Activated CD8-positive, alpha-beta memory T cell treated with anti-CD3 and anti-CD28 coated beads, Interleukin-2, amount 50 U/mL, for 48 hours (primary cell): ENCODE results near the gene CADM1.

Experiments used
- DNase-seq: peaks from one replicate; pipeline ENCODE4 v3.0.0-alpha.2; 2020

The CADM1 gene

DNA sequence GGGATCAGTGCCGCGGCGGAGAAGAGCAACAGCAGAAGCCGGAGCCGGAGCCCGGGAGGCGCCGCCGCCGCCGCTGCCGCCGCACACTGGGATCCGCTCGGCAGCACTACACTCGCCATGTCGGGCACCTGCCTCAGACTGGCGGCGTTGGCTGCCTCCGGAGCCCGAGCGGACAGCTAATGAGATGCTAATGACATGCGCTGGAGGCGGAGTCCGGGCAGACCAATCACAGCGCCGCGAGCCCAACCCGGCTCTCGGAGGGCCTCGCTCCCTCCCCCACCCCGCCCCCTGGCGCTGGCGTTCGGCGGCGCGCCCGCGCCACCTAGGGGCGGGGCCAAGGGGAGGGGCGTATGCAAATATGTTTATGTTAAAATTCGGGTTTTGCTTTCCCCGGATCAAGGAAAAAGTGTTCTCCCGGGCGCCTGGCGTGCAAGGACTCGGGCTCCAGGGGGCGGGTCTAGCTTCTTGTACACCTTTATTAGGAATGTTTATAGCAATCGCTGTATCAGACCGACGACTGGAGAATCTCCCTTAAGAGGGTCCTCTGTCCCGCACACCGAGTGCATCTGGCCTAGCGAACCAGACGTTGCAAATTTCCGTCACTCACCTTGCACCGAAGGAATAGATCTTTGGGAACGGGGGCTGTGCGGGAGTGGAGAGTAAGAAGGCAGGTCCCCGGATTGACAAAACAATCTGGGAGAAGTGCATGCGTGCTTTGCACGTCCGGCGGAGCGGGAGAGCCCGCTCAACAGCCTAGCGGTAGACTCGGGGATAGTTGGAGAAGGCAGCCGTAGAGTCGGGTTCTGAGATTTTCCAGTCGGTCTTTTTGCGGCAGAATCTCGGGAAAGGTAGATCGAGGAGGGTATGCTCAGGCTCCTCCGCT lies at the start of gene CADM1:
CADM1 (minus strand) TSS at position 140 of the 883 bp plus-strand sequence.
- DNase-seq = peak; percentile 84

DNA sequence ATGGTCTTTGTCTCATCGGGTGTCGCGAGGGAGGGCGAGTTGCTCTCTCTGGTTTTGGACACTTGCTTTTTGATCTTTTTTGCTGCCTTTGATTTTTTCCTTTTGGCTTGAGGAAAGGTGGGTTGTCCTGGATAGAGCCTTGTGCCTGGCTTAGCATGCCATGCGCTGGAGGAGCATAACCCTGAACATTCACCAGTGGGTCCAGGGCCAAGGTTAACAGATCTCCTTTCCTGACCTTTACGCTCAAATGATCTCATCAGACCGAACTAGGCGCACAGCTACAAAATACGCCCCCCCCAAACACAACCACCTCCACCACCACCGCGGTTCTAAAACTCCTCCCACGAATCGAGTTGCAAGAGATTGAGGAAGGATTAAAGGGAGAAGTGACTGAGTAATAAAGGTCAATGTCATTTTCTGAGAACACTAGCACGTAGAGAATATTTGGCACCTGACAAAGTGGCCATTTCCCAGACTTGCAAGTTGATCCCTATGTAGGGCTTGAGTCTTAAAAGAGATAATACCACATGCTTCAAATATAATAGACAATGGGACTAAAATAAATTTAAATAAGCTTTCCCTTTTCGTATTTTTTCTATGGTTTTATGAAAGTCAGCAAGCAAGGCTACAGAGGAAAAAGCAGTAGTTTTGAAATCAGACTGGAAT lies 48.7 kb upstream of the CADM1 start:
- no peak for DNase-seq

DNA sequence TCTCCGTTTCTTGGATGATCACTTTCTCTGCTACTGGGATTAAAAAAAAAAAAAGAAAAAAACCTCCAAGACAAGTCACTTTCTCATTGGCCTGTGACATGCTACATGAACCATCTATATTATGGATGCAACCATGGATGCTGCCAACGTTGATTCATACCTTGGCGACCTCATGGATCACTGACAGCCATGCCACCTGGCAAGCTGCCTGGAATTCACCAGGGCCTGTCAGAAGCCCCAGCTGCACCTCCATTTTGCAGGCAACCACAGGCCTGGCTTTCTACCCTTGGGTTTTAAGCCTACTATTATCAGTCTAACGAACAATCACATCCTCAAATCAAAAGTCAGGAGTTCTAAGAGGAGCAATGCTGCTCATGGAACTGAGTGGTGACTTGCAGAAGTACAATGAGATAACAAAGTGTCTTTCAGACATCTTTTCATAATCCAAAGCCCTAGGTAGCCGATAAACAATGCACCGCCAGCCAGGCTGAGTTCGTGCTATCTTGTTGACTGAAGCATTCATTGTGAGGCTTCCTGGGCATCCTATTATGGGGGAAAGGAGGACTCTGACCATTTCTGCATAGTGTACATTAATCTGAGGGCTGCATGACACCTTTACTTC lies 48.0 kb upstream of the CADM1 start:
- no peak for DNase-seq

DNA sequence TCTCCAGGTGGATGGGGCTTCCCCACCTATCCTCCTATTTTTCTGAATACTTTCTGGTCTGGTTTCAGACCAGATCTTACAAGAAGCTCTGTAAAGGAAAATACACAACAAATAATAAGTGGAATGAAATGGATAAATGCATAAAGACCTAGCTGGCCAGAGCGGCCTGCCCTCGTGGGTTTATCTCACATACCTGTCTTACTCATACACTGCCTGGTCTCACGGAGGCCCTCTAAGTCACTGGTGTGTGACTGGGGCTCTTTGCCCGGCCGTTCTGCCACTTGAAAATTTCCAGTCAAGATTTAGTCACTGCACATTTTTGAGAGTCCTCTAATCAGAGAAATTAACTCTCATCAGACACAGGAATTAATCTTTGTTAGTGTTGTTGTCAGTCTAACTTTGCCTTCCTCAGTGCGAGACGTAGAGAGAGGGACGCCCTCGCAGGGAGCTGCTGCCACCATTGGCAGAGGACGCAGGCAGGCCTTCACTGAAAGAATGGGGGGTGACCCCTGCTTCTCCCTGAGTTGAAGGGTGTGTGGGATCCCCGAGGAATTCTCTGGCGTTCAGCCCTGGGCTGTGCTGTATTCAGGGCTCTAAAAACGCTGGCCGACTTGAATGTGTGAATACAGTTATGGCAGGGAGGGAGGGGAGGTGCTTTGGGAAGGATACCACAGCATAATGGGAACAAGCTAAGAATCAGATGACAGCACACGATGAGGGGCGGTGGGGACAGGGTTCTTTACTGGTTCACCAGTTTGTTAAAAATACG lies 46.3 kb upstream of the CADM1 start:
- DNase-seq = no peak

DNA sequence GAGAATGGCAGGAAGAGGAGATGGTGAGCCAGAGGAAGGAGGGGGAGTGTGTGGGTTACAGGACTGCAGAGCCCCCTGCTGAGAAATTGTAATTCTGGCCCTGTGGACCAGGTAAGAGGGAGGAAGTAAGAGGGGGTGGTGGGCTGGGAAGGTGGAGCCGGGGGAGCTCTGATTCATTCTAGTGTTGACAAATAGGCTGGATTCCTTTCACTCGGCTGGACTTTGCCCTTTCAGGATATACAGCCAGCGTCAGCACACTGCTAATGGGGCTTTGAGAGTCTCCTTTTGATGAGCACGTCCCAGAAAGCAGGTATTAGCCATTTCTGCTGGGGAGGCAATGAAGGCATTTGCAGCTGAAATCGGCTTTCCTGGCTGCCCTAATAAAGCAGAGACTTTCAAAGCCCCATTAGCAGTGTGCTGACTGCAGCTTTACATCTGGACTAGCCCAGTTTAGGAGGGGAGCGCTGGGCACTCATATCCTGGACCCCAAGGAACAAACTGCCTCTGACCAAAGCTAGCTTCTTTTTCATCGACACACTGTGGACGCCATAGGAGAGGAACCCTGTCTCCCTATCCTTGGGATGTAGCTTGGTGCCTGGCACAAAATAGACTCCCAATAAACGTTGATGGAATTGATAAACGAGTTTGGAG lies 44.8 kb upstream of the CADM1 start:
- no peak for DNase-seq

DNA sequence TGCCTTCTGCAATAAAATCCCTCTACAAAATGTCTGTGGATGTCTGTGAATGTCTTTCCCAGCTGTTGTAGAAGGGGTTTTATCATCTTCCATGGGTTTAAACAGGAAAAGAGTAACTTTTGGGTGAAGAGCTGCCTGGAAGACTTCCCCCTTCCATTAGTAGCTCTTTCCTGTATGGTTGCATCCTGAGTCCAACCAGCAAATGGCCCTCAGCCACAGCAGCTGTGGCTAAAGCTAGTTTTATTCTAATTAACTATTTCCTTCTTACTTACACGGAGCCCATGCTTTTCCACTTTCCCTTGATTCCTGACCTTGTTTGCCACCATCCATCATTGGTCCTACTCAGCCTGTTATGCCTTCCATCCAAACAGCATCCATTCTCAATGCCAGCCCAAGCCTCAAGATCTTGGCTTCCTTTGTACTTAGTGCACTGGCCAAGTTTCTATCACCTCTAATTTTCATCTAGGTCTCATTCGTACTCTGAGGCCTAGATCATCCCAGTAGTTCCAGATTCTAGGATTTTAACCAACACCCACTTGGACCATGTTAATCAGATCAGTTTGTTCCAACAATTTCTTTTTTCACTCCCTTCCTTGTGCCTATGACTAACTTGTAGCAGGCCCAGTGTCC lies 41.5 kb upstream of the CADM1 start:
- DNase-seq = no peak

DNA sequence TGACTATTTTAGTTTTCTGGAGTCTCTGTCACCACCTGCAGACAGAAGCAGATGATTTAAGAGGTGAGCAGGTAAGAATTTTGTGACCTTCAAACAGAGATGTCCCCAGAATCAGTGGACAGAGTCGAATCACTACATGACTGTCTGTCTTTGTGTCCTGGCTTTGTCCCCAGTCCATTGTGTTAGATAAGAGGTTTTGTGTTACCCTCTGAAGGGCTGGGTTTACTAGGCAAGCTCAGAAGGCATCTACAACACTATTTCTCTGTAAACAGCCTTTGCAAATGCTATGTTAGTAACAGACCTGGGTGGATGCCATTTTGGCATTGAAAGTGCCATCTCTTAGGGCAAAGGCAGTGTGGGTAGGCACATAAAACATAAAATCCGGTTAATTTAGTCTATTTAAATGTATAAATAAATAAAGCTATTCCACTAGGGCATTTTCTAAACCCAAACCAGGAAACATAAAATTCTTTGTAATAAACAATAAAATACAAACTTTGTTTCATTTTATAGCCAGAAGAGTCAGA lies 40.3 kb upstream of the CADM1 start:
- DNase-seq = no peak

DNA sequence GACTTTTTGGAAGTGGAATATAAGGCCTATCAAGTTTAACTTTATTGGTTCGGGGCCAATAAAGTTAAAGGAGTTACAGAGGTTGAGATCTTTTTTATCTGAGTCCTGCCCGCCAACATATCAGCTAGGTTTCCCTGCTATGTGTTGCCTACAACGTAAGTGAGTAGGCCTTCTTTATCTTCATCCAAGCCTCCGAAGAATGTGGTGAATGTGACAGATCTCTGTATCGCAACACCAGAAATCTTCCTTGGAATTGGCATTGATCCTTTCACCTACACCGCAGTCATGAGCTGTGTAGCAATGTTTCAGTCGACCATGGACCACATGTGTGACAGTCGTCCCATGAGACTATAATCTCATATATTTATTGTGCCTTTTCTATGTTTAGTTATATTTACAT lies 37.3 kb upstream of the CADM1 start:
- DNase-seq = no peak

DNA sequence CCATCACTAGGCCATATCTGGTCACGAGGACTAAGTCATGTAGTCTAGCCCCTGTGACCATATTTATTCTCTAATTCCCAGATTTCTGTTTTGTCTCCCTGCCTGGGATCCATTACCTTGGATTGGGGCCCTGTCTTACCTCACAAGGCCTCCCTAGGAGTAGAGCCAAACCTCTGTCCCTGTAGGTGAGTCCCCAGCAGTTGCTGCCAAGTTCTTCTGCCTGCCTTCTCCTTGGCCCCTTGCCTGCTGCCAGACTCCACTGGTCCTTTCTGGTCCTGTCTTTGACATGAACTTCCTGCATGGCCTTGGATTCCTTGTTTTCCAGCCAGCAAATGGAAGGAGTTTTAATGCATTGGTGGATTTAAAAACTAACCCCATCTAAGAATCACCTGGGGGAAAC lies 35.6 kb upstream of the CADM1 start:
- no peak for DNase-seq

DNA sequence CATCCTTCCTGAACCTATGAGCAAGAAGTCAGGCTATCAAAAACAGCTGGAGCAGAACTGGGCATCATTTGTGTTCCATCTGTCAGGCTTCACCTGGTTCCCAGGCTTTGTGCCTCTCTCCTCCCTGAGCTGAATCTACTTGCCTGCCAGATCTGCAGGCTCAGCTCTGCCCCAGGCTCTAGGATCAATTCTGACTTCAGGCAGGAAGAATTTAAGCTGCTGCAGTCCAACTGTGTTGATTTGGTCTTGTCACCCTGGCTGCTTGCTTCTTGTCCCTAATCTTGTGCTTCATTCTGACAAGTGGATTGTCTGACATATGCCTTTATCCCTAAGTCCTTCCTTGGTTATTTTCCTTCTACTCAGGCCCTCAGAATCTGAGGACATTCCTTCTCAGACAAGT lies 31.6 kb upstream of the CADM1 start:
- DNase-seq = no peak

DNA sequence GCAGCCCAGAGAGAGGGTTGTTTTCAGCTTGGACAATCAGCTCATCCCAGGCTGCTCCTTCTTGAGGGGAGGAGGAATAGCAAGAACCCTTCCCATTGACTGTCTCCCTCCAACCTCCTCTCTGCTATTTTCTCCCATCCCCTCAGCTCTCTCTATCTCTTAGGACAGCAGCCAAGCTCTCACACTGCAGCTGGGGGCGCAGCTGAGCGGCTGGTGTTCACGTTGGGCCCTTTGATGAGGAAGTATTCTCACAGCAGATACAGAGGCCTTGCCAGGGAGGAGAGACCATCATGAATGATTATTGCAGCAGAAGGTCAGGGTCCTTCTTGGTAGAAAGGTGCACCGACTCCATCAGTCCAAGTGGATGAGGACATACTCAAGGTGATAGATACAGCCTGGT lies 26.5 kb upstream of the CADM1 start:
- no peak for DNase-seq

DNA sequence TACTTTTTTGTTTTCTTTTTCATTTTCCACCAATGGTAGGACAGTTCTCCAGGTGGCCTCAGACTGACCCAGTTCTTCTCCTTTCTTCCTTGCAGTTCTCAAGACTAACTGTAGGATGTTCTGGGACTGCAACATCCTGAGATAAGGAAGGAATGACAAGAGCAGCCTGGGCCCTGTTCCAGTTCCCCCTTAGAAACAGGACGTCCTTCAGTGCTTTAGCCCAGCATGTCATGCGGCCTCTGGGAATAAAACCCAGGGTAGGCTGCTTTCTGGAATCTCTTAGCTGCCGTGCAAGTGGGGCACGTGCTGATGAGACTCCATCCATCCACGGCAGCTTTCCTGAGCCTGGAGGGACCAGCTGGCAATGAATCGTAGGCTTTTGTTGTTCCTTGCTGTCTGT lies 24.0 kb upstream of the CADM1 start:
- no peak for DNase-seq

DNA sequence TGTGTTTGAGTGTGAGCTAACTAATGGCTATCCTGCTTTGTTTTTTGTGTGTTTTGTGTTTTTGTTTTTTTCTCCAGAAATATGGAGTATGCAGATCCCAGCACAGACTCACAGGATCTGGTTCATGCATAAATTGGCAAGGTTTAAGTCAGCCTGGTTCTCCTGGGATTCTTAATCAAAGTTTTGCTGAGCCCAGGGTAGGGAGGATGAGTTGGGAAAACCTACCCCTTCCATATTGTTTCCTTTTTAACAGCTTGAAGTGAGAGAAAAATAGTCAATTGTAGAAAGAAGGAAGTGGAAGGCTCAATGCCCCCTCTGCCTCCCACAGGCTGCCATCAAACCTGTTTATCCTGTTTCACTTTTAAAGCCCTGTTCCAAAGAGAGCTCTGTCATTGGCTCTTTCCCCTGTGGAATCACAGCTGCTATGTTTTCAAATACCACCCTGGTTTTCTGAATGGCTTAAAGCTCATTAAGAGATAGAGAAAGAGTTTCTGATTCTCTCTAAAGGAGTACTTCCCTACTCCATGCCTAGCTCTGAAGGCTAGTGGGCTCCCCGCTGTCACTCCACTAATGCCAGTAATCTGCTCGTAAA lies 23.4 kb upstream of the CADM1 start:
- no peak for DNase-seq

DNA sequence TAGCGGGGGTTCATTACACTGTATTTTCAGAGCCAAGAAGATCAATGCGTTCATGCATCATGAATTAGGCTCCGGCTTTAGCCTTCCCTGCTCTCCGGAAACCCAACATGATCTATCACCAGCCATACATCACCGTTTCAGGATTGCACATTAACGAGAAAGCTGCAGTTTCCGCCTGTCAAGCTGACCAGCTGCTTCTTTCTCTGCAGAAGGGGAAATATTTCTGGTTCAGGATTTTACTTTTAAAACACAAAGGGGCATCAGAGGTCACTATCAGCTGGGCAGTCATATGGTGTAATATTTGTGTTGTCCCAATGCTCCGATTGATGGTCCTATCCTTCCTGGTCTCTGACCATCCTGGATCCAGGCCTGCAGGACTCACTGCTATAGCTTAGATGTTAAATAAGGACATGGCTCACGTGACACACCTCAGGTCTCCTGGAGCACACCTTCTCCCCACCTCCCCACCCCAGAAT lies 21.4 kb upstream of the CADM1 start:
- DNase-seq = no peak

DNA sequence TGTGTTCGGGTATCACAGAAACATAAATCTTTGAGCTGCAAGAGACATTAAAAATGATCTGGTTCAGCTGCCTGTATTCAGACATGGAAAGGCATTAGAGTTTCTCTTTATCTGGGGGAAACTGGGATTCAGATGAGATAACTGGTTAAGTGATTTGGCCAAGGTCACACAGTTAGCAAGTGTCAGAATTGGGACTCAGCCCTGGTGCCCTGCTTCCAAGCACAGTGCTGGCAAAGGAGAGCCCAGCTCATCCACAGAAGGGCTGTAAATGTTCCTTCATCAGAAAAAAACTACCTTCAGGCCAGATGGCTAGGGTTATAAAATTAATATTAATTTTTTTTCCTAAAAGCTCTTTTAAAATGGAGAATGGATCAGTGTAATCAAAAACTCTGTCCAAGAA lies 20.4 kb upstream of the CADM1 start:
- DNase-seq = no peak

DNA sequence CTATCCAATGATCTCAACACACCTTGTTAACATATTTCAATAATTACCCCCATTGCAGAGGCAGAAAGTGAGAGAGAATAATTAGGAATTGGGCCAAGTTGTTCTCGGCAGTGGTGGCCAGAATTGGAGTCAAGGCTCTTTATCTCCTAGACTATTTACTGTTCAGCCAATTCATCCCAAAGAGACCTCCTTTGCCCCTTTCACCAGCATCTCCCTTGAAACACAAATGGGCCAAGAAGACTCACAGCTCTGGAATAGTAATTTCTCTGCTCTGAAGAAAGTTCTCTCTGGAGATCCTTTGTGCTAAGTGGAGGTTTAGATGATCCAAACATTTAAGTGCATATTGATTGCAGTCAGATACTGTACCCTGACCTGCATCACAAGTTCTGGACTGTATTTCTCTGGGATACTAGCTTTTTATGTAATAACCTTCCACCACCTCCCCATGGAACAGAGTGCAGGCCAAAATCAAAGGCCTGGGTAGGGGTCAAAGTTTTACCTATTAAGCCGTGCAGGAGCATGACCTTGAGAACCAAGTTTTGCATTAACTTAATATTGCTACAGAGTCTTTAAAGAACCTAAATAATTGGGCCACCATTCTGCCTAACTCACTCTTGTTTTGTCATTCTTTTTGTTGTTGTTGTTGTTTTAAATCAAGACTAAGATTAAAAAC lies 19.6 kb upstream of the CADM1 start:
- no peak for DNase-seq

DNA sequence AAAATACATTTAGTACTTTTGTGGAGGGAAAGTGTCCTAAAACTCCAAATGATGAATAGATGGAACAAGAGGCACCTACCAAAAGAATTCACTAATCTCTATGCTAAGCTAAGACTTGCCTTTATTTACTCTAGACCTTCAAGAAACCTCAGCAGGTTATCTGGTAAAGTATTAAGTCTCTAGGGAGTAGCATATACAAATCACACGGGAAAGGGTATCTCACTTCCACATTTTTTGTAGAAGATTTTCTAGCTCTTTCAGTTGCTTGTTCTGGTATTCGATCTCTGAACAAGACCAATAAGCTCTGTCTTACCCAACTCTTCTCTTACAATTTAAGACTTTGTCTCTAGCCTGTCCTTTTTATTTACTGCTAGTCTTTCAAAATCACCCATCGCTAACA lies 18.1 kb upstream of the CADM1 start:
- no peak for DNase-seq

DNA sequence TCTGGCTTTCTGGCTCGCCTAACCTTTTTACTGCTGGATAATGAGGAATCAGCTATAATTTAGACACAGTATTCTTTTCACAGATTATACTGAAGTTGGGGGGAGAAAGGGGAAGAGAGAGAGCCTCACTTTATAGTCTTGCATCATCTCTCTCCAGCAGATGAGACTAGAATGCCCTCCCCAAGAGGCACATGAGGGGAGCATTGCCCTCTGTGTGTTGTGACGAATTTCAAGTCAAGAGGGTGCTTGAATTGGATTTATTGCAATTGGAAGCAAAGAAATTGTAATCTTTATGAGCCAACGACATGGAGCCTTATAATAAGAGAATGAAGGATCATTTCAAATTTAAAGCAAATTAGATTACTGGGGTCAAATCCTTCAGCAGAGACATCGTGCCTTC lies 17.6 kb upstream of the CADM1 start:
- DNase-seq = no peak

DNA sequence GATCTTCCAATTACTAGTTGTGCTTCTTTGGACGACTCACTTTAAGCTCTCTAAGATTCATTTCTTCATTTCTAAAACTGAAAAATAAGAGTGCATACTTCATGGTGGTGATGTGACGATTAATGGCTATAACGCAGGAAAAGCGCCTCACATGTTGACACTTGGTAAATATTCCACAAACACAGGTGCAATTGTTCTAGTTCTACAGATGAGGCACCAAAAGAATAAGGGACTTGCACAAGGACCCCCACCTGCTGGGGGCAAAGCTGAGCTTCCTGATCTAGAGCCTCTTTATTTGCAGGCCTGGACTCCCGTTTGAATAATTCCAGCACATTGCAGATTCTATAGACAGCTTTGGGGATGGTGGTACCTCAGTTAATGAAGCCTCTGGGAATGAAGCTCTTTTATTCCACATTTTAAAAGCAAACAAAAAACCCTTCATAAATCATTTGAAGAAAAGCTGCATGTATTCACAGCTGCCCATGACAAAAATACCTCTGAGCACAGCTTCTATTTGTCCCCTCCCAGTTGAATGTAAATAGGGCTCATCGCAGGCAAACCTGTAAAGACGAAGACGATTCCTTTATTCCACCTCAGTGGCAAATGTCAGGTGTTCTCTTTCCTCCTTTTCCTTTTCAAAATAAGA lies 14.9 kb upstream of the CADM1 start:
- no peak for DNase-seq

DNA sequence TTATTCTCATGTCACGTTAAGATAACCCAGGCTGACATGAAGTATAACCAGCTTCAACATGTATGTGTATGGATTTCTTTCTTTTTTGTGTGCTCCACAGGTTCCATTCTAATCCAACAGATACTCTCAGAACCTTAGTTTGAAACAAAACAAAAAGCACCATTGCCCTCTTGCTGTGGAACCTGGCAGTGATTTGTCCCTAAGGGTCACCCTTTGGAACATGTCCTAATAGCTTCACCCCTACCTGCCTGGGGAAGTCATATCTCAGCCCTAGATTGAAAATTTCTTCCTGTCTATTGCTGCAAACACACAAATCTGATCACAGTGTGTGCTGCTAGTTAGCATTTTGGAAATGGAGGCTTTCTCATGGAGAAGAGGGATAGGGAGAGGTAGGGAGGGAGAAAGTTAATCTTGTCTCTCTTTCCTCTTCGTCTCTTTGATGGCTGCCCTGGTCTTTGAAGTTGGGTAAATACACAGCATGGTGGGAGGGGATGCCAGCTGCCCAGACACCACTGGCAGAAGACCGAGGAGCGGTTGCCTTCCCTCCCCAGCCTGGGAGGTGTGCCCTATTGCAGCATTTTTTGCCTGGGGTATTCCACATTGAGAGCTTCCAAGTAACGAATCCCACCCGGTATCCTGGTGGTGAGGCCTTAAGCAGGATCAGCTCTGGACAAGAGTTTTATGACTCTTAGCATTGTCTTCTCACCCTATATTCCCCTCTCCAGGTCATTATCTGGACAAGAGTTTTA lies 11.6 kb upstream of the CADM1 start:
- no peak for DNase-seq
